Right lobe of liver (tissue), 6 donors: ENCODE data around the gene RNF31. TPM values are rescaled to one million over a fixed set of nuclear protein-coding genes. Genes with fewer than 3 reads are reported as not detected.
A peak's percentile ranks its signal among the peaks of the same experiment; 100 is the strongest.

Source experiments
- ATAC-seq, 4 donors: fragments of 200-7000 bp; cut with Tn5 transposase; one replicate each; pipeline ENCODE4 v1.9.1; 2020; ENCODE audit warnings: mild to moderate bottlenecking in 4 of 4, moderate library complexity in 4 of 4
- DNase-seq, 3 donors: peaks; one replicate each; pipeline ENCODE4 v3.0.0-alpha.2; 2020
- H3K27ac ChIP-seq, 3 donors: fragments of 200-600 bp; one replicate each; pipeline ENCODE4 v1.8.0; 2022
- H3K27me3 ChIP-seq, 2 donors: fragments of 200-600 bp; one replicate each; pipeline ENCODE4 v1.8.0; 2022
- H3K36me3 ChIP-seq, 4 donors: fragments of 200-600 bp; sonication (generic) in 1 of 4; one replicate each; pipeline versions ENCODE4 v1.5.1 to v1.8.0; 2017 to 2022; ENCODE audit warnings: control low read depth in 1 of 4
- H3K4me1 ChIP-seq, 4 donors: fragments of 200-600 bp; sonication (generic) in 1 of 4; one replicate each; pipeline versions ENCODE4 v1.5.1 to v1.8.0; 2017 to 2022; ENCODE audit warnings: control low read depth in 1 of 4
- H3K4me3 ChIP-seq, 3 donors: fragments of 200-600 bp; one replicate each; pipeline ENCODE4 v1.8.0; 2022
- H3K9me3 ChIP-seq, 4 donors: fragments of 200-600 bp; sonication (generic) in 1 of 4; one replicate each; pipeline versions ENCODE4 v1.5.1 to v1.8.0; 2017 to 2022; ENCODE audit warnings: control low read depth in 1 of 4
- CTCF ChIP-seq, 4 donors: fragments of 200-600 bp in 3 of 4; fragments of 450-650 bp in 1 of 4; IDR thresholded peaks; one replicate each; pipeline versions ENCODE4 v1.5.1 to v1.8.0; 2016 to 2022; ENCODE audit warnings: antibody characterized with exemption in 4 of 4, mild to moderate bottlenecking in 2 of 4
- POLR2A ChIP-seq: fragments of 450-650 bp; IDR thresholded peaks from one replicate; pipeline ENCODE4 v1.6.1; 2017; ENCODE audit warnings: antibody characterized with exemption, mild to moderate bottlenecking
- WGBS: methylation state at CpG from one replicate; pipeline ENCODE4 v1.1.6; 2018; ENCODE audit warnings: low coverage, low lambda C conversion rate; ENCODE audit not compliant: insufficient coverage; ENCODE audit errors: missing lambda C conversion rate; 5-methylcytosine and 5-hydroxymethylcytosine counted together
- intact Hi-C, 2 donors: fragments of 100-400 bp; cut with DNase I; formaldehyde crosslinking; loops; one replicate each; pipeline versions ENCODE4 v1.11.2 to v1.14.1; 2022
- total RNA-seq, 6 experiments: library from RNA; depleted of rRNA in 2 of 6; stranded (reverse); fragments of >200 nt in 2 of 6; fragmentation: NEBNext Ultra II Directional in 3 of 6; extraction: Animal tissue kit (Norgen Biotek cat#: 25700) in 3 of 6; gene quantifications; one replicate each; pipeline versions ENCODE4 v1.1.0 to v1.2.4, GENCODE V29; 2016 to 2023
- donor health status: DM: no; HTN: yes; CAD: no.
- donor health status: DM: no; HTN: no; CAD: no.
- donor health status: DM: no; HTN: no; CAD: no.
- donor health status: DM: no; HTN: yes; CAD: no.
- donor health status: DM: no; HTN: yes; CAD: no.

Gene RNF31
- total RNA-seq, 6 experiments from 2014 or later, result 17.5 to 39.6 (median 26.2) TPM

GRCh38 chr14:24116128-24116814 is 31.0 kb upstream of the RNF31 start:
- Histone ChIP-seq H3K4me1 (peaks cover 0 to 22% (median 6%) of the 10 kb centered on the region in 4 donors), H3K4me3 (peak overlapping the region; percentile 50 to 82 (median 82)), H3K27ac (peak overlapping the region; percentile 88 to 100 (median 89)), H3K27me3 (no peaks in the 10 kb centered on the region), H3K9me3 (no peaks in the 10 kb centered on the region), H3K36me3 (peaks cover 0 to 43% (median 16%) of the 10 kb centered on the region in 4 donors)
- DNase-seq (no peak), ATAC-seq (no peak)
- TF ChIP-seq CTCF (IDR thresholded peaks at IDR 0.05) (no peak), POLR2A (no peak)
- intact Hi-C loops, result no loop called here
- WGBS, result 21% methylated on average over 6 of the region's 6 CpGs

GRCh38 chr14:24117179-24117578 is 30.1 kb upstream of the RNF31 start:
- peak overlapping the region in 1 of 3 donors; percentile 100 for H3K27ac ChIP-seq
- no peak for ATAC-seq
- WGBS, result 23% methylated on average over 3 of the region's 6 CpGs
- no peaks in the 10 kb centered on the region for H3K9me3 ChIP-seq
- peak; percentile 59 to 84 (median 80) for DNase-seq
- peaks cover 0 to 22% (median 6%) of the 10 kb centered on the region in 4 donors for H3K4me1 ChIP-seq
- H3K36me3 ChIP-seq, result peaks cover 3 to 52% (median 21%) of the 10 kb centered on the region in 4 donors
- H3K27me3 ChIP-seq, result no peaks in the 10 kb centered on the region
- TF ChIP-seq CTCF (IDR thresholded peaks at IDR 0.05), result no peak
- no peak for TF ChIP-seq POLR2A
- intact Hi-C loops, result no loop called here
- peak overlapping the region in 2 of 3 donors; percentile 82 for H3K4me3 ChIP-seq

GRCh38 chr14:24119691-24120090 is 27.6 kb upstream of the RNF31 start:
- ATAC-seq (no peak), DNase-seq (no peak)
- no peaks in the 10 kb centered on the region for H3K27me3 ChIP-seq
- peaks cover 3 to 74% (median 27%) of the 10 kb centered on the region in 4 donors for H3K36me3 ChIP-seq
- 93% methylated on average over 2 of the region's 6 CpGs for WGBS
- intact Hi-C loops, result no loop called here
- no peak overlapping the region for H3K4me3 ChIP-seq
- peaks cover 0 to 17% (median 4%) of the 10 kb centered on the region in 4 donors for H3K4me1 ChIP-seq
- no peaks in the 10 kb centered on the region for H3K9me3 ChIP-seq
- no peak for TF ChIP-seq CTCF (IDR thresholded peaks at IDR 0.05)
- no peak for TF ChIP-seq POLR2A
- no peak overlapping the region for H3K27ac ChIP-seq

GRCh38 chr14:24121210-24121609 is 26.1 kb upstream of the RNF31 start:
- intact Hi-C loops, result no loop called here
- TF ChIP-seq CTCF (IDR thresholded peaks at IDR 0.05) (no peak), POLR2A (no peak)
- no peak overlapping the region for H3K4me3 ChIP-seq
- WGBS, result 94% methylated on average over 3 of the region's 8 CpGs
- no peaks in the 10 kb centered on the region for H3K9me3 ChIP-seq
- ATAC-seq (no peak), DNase-seq (no peak)
- H3K36me3 ChIP-seq, result peaks cover 3 to 74% (median 27%) of the 10 kb centered on the region in 4 donors
- no peak overlapping the region for H3K27ac ChIP-seq
- H3K27me3 ChIP-seq, result no peaks in the 10 kb centered on the region
- peaks cover 0 to 14% (median 4%) of the 10 kb centered on the region in 4 donors for H3K4me1 ChIP-seq
